GM19193 (cell line): ENCODE results near the gene ADRM1.

Source experiments
- POLR2A ChIP-seq: IDR thresholded peaks from 4 replicates; pipeline ENCODE4 v1.6.1; 2011; ENCODE audit not compliant: insufficient read depth, insufficient read length; ENCODE audit errors: extremely low read depth

ADRM1 gene

DNA sequence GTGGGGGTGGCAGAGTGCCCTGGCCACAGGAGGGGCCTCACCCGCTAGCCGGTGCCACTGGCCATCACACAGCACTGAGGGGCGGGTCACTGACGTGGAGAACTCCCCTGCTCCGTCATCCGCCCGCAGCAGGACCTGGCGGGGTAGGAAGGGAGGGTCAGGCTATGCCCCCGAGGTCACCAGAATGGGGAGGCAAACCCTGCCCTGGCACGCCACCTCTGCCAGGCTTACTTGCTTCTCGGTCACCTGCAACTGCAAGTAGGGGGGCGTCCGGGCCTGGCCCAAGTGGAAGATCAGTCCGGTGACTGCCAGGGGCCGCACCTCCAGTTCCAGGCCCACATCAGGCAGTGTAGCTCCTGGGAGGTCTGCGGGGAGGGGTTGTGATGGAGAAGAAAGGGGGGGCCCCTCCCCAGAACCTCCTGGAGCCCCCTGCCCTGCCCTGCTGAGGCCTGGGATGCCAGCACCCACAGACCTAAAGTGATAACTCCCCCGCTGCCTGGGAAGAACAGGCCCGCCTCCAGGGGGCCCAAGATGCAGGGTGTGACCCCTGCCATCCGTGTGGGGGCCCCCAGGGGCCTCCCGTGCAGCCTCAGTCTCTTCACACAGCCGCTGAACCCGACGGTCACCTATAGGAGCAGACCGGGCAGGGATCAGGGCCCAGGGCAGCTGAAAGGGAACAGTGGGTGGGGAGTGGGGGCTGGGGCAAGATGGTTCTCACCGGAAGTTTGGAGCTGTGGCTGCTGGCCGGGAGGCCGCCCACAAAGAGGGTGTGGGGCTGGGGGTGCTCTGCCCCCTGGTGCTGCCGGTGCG is 7.4 kb downstream of the ADRM1 start:
- TF ChIP-seq POLR2A, result no peak

DNA sequence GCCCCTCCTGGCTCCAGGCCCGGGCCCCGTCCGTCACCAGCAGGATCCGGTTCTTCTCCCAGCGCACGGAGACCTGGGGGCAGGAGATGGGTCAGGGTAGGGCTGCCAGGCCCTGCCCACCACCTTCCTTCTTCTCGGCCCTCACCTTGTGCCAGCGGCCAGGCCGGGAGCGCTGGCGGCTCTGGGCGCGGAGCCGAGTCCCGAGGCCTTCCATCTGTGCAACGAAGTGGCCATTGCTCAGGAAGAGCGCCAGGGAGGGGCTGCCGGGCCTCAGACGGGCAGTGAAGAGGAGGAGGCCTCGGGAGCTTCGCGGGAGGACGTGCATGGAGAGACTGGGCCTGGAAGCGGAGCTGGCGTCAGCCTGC is 7.9 kb downstream of the ADRM1 start:
- TF ChIP-seq POLR2A, result no peak

DNA sequence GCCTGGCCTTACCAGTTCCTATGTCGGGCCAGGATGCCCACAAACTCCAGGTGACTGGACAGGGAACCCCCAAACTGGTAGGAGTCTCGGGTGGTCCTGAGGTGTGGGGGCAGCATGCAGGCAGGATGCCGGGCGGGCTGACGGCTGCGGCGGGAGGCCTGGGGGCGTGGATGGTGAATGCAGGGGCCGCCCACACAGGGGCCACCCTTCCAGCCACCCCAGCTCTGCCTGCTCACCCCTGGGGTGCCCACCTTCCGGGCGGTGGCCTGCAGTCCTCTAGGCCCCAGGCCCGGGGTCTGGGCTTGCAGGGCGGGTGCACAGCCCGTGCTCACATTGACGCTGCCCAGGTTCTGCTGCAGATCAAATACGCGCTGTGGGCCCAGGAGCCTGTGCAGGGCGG is 8.4 kb downstream of the ADRM1 start:
- TF ChIP-seq POLR2A, result no peak

DNA sequence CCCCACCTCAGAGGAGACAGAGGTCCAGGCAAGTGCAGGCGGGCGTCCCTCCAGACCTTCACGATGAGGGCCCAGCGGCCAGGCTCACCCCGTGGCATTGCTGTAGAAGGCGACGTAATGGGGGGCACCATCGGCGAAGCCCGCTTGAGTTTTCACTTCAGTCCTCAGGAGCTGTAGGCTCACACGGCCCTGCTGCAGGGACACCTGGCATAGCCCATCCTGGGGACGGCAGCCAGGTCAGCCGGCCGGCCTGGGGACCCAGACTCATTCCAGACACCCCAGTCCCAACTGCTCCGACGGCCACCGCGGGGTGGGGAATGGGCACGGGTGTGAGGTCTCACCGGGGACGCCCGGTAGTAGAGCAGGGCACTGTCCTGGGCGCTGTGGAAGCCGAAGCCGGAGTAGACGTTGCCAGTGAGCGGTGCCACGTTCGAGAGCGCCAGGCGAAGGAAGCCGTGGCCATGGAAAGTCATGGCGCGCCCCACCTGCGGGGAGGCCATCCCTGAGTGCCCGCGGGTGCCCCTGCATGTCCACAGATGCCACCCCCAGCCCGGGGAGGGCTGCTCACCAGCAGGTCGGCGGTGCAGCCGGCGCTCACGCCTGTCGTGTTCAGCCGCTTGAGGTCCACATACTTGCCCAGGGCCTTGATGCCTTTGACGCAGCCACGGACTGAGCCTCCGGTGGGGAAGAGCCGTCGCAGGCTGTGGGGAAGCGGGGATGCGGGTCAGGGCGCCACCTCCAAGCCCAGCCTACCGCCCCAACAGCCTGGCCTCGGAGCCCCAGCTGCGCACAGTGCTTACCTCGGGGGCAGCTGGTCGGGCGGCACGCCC is 9.2 kb downstream of the ADRM1 start:
- no peak for TF ChIP-seq POLR2A

DNA sequence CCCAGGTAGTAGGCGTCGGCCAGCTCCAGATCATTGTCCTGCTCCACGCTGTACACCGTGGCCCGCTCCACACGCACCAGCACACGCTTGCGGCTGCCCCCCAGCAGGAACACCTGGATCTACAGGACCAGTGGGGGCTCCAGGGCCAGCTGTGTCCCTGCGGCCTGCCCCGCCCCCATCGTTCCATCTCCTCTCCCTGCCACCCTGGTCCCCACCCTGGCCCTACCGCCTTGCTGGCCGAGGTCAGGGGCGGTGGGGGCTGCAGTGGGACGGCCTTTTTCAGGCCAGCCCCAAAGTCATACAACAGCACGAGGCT is 9.8 kb downstream of the ADRM1 start:
- TF ChIP-seq POLR2A, result no peak

DNA sequence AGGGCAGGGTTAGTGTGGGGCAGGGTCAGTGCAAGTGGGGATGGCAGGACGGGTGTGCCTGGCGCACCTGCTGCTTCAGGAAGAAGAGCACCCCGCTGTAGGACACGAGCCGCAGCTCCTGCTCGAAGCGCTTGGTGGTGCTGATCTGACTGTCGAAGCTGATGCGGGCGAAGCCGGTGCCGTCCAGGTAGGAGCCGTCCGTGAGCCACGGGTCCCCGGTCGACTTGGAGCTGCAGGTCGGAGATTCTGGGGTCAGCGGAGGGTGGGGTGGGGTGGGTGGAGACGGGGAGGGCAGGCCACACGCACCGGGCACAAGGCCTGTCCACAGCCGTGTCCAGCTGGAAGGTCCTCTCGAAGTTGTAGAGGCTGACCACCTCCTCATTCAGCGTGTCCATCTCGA is 10.2 kb downstream of the ADRM1 start:
- TF ChIP-seq POLR2A, result no peak

DNA sequence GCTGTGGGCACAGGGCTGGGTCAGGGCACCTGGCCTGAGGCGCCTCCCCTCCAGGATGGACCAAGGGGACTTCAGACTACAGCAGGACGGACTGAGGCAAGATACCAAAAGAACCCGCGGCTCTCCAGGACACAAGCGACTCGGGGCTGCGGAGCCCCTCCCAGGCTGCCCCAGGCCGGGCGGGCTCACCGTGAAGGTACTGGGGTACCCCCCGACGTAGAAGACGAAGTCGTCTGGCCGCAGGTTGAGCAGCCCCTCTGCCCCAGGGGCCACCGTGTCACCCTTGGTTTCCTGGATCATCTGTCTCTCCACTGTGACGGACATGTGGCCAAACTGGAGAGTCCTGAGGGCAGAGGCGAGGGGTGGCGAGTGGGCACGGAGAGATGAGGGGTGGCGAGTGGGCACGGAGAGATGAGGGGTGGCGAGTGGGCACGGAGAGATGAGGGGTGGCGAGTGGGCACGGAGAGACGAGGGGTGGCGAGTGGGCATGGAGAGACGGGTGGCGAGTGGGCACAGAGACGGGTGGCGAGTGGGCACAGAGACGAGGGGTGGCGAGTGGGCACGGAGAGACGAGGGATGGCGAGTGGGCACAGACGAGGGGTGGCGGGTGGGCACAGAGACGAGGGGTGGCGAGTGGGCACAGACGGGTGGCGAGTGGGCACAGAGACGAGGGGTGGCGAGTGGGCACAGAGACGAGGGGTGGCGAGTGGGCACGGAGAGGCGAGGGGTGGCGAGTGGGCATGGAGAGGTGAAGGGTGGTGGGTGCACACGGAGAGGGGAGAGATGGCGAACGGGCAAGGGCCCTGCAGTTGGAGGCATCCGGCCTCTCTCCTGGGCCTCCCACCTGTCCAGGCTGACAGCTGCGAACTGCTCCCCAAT is 10.9 kb downstream of the ADRM1 start:
- TF ChIP-seq POLR2A, result no peak

DNA sequence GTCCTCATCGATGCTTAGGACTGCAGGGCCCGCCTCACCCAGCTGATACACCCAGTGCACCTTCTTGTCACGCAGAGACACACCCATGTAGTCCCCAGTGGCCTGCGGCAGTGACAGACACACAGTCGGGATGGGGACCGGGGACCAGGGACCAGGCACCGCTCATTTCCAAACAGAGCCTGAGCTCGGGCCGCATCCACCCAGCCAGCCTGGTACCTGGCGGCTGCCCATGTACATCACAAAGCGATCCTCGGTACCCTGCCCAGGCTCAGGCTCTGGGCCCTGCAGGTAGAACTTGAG is 11.5 kb downstream of the ADRM1 start:
- TF ChIP-seq POLR2A, result no peak

DNA sequence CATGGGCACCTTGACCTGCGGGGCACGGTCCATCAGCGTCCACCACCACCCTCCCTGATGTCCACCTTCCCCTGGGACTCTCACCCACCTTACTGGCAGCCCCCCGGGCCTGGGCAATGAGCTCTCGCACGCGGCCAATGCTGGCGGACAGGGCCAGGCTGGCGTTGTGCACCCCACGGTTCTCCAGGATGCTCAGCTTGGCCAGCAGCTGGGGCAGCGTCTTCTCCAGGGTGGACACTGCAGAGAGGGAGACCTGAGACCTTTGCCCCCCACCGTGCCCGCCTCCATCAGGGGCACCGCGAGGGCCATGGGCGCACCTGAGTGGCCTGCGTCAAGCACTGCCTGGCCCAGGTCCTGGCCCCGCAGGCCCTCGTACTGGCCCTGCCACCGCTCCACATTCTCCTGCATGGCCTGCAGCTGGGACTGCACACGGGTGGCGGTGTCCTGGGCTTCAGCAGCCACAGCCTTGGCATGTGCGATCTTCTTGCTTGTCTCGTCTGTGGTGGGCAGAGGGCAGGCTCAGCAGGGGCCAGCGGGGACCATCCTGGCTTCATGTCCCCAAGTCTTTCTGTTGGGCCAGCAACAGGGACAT is 12.0 kb downstream of the ADRM1 start:
- no peak for TF ChIP-seq POLR2A

DNA sequence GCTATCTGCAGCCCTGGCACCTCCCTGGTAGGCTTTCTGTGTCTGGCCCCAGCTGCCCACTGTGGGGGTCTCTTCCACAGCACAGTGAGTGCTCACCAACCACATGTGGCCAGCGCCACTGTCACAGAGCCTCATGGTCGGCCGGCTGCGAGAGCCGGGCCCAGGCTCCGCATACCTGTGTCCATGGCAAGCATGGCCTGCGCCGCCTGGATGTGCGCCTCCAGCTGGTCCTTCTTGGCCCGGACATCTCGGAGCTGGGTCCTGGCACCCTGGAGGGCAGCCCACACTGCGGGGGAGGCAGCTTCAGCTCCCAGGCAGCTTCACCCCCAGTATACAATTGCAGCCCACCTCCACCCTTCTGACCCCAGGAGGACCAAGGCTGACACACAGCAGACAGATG is 13.0 kb downstream of the ADRM1 start:
- TF ChIP-seq POLR2A, result no peak

DNA sequence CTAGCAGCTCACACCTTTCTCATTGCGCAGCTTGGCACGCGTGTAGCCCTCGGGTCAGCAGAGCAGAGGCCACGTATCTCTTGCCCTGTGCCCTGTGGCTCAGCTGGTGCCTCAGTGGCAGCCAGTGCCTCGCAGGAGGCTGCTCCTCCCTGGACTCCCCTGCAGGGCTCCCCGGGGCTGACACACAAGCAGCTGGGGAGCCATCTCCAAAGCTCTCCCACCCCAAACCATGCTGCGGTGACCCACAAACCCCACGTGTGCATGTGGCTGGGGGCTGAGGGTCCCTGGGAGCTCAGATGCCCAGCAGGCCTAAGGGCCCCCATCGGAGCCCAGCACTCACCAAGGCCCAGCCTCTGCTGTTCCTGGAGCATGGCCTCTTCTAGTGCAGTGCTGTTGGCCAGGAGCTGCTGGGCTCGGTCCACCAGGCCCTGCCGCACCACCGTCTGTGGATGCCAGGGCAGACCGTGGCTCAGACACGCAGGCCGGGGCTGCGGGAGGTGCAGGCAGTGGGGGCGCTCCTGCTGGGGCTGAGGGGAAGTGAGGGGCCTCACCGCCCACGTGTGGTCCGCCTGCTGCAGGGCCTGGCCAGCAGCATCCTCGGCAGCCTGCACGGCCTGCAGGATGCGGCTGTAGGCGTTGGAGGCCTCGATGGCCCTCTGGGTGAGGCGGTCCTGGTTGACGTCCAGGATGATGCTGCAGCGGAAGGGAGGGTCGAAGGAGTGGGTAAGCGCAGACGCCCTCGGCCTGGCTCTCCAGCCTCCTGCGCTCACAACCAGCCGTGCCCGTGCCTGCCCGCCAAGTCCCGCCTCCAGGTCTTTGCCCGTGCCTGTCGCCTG is 13.8 kb downstream of the ADRM1 start:
- TF ChIP-seq POLR2A, result no peak

DNA sequence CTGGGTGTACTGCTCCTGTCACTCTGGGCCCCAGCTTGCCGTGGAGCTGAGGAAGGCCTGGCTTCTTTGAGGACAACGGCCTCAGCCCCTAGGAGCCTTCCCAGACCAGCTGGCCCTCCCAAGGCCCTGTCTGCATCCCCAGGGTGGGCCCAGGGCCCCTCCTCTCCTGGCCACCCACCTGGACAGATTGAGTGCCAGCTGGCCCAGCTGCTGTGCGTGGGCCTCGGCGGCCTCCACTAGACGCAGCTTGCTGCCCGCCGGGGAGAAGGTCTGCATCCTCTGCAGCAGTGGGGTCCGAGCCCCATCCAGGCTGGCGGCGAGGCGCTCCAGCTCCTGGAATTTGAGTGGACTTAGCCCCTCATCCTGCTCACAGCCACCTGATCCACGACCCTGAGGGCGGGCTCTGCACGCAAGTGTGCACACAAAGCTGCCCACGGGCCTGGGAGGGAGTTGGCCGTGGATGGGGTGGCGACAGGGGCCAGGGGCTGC is 14.4 kb downstream of the ADRM1 start:
- no peak for TF ChIP-seq POLR2A

DNA sequence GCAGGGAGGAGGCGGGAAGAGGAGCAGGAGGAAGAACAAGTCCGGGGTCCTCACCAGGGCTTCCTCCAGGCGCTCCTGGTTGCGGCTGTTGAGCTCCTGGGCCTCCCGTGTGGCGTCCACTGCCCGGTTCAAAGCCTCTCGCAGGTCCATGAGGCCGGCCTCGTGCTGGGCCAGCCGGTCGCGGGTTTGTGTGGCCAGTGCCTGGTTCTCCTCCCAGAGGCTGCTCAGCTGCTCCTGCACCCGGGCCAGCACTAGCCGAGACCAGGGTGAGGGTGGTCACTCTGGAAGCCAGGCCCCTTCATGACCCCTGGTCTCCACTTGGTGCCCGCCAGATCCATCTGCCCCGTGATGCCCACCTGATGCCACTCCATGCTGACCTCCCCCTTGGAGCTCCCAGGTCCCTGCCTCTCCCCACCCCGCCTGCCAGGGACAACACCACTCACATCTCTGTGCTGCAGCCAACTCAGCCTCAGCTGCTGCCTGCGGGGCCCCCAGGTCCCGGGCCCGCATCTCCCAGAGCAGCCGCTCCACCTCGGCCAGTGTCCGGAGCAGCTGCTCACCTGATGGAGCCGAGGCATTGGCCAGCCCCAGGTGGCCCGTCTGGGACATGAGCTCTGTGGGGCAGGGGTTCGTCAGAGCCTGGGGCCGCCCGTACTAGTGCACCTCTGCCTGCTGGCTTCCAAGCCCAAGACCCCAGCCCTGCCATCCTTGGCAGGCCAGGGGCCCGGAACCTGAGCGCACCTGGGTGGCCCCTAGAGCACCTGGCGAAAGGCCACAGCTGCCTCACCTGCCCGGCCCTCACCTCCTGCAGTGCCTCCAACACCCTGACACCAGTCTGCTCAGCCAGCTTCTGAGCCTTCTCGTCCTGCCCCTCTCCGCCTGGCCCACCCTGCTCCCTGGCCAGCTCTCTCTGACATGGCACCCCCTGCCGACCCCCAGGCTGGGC is 15.9 kb downstream of the ADRM1 start:
- no peak for TF ChIP-seq POLR2A
